Measurements from ENCODE around the gene NXPH3.
A peak's percentile ranks its signal among the peaks of the same experiment; 100 is the strongest.
"Not testable (repeated sequence)": the region's sequence is repeated elsewhere in the genome, so short reads cannot be mapped to it uniquely, and the experiment has no call there.

NXPH3 gene

GRCh38 chr17:49554694-49555494 lies 20.8 kb upstream of the NXPH3 start:
- no peak for DNase-seq (ENCODE audit: low read depth, low spot score)

DNA sequence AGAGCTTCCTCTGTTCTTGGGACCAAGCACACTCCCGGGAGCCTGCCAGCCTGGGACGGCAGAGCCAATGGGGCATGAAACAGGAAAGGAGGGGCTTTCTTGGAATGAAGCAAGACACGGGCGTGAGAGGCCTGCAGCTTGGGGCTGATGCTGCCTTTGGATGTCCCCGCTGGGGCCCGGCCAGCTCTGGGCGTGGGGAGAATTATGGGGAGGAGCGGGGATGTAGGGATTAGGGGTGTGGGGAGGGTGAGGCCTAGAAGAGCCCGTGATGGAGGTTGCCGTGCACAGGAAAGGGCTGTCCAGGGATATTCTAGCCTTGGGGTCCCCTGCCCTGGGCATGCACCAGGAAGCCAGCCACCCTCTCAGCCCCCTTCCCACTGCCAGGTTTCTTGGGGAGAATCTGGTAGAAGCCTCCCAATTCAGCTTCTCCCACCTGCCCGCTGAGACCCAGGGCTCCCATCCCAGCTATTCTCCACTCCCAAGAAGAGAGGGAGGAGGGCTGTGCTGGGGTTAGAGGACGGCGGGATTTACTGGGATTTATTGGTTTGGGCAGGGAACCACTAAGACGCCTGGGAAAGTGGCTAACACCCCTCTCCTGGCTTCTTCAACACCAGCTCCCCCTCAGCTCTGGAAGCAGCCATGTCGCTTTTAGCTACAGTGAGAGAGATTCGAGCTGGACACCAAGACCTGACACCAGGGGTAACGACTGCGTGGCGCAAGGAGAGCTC lies 20.0 kb upstream of the NXPH3 start:
- no peak for DNase-seq (ENCODE audit: low read depth, low spot score)

GRCh38 chr17:49556223-49556943 lies 19.3 kb upstream of the NXPH3 start:
- peak; percentile 75 for DNase-seq (ENCODE audit: low read depth, low spot score)

DNA sequence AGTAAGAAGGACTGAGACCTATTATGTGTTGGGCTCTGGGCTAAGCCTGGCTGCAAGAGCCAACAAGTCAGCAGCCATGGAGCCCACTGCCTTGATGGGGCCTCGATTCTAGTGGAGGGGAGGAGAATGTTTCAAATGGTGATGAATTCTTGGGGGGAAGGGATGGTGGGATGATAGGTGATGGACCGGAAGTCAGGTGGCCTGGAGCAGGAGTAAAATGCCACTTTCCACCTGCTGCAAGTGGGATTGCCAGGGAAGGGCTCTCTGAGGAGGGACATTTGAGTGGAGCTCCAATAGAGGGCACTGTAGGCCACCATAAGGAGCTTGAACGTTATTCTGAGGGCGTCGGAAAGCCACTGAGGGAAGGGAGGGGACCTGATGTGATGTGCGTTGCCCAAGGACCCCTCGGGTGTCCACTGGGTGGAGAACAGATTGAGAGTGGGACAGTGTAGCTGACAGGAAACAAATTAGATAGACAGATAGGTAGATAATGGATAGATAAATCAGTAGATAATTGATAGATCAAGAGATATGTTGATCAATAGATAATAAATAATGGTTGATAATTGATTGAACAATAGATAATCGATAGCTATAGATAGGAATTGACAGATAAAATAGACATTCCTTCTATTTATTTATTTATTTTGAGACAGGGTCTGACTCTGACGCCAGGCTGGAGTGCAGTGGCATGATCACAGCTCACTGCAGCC lies 18.2 kb upstream of the NXPH3 start:
- DNase-seq (ENCODE audit: low read depth, low spot score) = no peak

GRCh38 chr17:49564638-49565037 lies 11.0 kb upstream of the NXPH3 start:
- no peak for DNase-seq (ENCODE audit: low read depth, low spot score)

GRCh38 chr17:49565948-49566491 lies 9.7 kb upstream of the NXPH3 start:
- DNase-seq (ENCODE audit: low read depth, low spot score) = no peak

DNA sequence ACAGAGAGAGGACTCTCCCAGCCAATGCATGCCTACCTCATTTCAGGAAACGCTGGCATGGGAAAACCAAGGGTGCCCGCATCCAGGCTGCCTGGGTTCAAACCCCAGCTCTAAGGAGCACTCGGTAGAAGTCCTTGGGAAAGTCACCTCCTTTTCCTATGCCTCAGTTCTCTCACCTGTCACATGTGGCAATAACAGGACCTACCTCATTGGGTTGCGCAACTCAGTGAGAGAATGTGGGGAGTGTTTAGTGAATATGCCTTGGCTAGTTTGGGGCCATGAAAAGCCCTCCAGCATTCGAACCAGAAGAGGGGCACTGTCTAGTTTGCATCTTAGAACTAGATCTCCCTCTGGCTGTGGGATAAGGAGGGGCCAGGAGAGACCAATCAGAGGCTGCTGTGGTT lies 9.0 kb upstream of the NXPH3 start:
- DNase-seq (ENCODE audit: low read depth, low spot score) = no peak

DNA sequence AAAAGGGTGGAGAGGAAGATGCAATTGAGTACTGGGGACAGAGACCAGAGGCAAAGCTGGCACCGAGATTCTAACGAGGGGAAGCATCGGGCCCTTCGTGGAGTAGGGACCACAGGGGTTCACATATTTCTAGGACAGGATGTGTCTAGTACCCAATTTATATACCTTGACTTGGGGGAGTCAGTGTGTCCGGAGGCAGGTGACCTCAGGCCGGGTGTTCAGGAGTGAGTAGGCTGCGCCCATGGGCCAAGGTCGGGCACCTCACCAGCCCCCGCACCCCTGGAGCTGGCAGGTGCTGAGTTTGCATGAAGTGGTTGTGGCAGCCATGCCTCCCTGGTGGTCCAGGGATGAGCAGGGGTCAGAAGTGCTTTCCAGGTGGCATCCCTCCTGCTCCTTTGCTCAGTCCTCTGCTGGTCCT lies 8.6 kb upstream of the NXPH3 start:
- no peak for DNase-seq (ENCODE audit: low read depth, low spot score)

DNA sequence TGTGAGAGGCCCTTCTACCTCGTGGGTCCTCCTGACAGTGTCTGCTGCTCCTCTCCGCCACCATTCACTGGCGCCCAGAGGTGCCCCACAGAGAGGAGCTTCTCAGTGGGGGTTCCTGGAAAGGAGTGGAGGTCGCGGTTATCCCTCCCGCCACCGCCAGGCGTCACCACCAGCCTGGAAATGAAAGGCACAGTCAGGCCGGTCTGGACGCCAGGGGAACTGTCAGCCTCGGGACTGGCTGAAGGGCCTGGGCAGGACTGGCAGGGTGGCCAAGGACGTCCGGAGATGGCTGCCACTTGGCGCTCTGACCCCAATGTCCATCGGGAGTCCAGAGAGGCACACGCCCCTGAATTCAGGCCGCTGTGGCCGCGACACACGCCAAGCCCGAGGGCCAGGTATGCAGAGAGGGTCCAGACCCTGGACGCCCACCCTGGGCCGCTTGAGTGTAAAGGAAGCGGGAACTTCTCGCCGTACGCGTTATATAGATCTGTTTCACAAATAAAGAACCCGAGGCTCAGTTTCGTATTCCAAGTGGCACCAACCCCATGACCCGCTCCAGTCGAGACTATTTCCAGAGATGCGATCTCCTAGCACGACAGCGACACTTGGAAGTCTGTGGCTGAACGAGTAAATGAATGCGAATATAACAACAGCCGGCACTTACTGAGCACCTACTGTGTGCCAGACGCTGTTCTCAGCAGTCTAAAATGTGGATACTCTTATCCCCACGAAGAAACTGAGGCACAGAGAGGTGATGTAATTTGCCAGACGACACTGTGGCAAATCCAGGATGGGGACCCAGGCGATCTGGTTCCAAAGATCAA lies 7.6 kb upstream of the NXPH3 start:
- DNase-seq (ENCODE audit: low read depth, low spot score) = peak; percentile 74

DNA sequence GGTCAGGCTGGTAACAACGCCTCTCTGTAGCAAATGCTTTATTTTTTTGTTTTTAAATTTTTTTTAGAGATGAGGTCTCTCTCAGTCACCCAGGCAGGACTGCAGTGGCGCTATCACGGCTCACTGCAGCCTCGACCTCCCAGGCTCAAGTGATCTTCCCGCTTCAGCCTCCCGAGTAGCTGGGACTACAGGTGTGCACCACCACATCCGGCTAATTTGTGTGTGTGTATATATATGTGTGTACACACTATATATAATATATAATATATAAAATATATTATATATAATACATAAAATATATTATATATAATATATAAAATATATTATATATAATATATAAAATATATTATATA lies 7.0 kb upstream of the NXPH3 start:
- DNase-seq (ENCODE audit: low read depth, low spot score) = not testable (repeated sequence)

GRCh38 chr17:49570540-49571242 lies 5.0 kb upstream of the NXPH3 start:
- no peak for DNase-seq (ENCODE audit: low read depth, low spot score)

- DNase-seq (ENCODE audit: low read depth, low spot score) = no peak
Observed at GRCh38 chr17:49571283-49571682, 4.4 kb upstream of the NXPH3 start.

DNA sequence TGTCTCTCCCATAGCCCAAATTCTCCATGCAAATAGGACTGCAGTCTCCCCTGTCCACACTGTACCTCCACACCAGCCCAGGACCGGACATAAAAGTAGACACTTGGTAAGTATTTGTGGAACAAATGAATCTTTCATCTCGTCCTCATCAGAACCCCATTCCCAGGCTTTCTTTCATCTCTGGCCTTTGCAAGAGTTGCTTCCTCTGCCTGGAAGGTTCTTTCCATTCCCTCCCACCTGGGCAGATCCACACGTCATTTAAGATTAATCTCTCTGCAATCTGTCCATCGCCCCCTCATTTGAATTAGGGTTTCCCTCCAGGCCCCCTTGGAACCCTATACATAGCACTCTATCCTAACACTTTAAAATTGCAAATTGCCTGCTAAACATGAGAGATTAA lies 3.9 kb upstream of the NXPH3 start:
- DNase-seq (ENCODE audit: low read depth, low spot score) = no peak

DNA sequence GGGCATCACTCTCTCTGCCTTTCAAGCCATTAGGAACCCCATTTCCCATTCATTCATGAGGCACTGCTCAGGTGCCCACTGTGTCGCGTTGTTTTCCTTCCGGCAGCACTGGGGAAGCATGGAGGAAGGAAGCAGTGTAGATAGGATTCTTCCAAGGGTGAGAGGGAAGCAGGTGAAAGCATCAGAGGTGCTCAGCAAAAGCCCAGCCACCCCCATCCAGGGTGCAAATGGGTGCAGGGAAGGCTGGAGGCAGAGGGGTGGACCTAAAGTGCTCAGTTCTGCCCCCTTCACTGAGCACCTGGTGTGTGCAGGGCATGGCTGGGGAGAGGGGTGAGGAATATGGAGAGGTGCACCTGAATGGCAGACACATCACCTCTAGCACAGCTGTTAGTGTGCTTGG lies 3.4 kb upstream of the NXPH3 start:
- no peak for DNase-seq (ENCODE audit: low read depth, low spot score)

DNA sequence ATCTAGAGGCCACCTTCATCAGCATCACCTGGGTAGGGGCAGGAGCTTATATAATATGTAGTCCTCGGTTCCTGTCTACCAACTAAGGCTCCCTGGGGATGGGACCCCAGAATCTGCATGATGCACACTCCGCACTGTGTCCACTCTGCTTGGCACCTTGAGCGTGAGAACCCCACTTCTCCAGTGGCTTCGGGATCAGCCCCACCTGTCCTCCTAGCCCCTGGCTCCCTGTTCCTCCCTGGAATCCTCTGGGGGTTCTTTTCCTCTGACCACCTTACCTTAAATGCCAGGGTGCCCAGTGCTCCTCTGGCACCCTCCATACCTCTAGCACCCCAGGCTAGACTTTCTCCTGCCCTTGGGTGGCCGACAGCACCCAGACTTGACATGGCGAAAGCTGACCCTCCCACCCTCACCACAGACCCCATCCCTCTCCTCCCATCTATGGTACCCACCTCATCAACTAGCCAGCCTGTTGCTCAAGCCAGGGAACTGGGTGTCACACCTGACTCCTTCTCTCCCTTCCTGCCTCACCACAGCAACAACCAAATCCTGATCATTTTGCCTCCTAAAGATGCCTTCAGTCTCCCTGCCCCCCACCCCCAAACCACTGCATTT lies 2.8 kb upstream of the NXPH3 start:
- no peak for DNase-seq (ENCODE audit: low read depth, low spot score)

DNA sequence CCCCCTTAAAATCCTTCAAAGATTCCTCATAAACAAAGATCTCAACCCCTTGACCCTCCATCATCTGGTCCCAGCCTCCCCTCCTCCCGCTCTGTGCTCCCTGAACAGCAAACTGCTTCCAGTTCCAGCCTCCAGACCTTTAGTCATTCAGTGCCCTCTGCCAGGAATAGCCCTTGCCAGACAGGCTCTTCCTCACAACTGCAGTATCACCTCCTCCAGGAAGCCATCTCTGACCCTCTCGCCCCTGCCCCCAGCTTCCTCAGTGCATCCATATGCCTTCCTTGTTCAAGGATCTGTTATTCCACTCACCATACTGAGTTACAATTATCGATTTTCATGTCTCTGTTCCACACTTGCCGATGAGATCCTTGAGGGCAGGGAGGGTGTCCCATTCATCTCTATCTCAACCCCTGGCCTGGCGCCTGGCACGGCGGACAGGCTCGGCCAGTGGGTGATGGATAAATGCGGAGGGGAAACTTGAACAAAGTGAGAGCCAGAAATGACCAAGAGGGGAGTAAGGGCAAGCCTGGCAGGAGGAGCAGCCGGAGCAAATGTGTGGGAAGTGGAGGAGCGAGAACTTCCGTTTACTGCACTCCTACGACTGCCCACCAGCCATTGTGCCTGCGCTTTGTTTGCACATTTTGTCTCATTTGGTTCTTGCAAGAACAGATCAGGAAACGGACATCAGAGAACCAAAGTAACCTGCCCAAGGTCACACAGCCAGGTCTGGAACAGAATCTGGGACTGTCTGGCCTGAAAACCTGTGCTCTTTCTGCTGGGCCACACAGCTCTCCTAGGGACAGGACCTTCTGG lies 2.0 kb upstream of the NXPH3 start:
- no peak for DNase-seq (ENCODE audit: low read depth, low spot score)

- no peak for DNase-seq (ENCODE audit: low read depth, low spot score)
Observed at GRCh38 chr17:49574323-49574781, 1.3 kb upstream of the NXPH3 start.

DNA sequence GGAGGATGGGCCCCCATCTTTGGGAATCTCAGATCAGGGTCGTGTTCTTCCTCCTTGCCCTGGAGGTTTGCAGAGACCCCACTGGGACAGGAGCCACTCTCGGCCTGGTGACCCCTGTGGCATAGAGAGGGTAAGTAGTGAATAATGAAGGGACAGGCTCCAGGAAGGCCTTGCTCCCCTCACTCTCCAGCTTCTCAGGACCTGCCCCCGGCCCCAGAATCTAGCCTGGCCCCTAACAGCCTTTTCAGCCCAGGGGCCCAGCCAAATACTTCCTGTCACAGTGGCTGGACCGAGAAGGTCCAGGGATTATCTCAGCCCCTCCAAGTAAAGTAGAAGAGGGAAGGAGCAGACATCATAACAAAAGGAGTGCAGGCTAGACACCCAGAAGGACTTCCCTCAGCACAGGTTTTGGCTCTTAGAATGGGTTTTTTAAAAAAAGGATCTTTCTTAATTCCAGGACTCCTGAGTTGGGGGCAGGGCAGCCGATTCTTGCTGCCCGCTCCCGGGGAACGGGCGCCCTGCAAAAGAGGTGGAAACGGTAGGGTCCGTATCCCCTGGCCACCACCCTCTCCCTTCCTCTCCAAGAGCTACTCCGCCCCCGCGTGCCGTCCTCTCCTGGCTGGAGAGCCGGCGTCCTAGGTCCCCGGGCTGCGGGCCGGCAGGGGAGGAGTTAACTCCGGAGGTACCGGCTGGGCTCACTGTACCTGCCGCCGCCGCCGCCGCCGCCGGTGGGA lies 559 bp upstream of the NXPH3 start:
- no peak for DNase-seq (ENCODE audit: low read depth, low spot score)

Data from activated naive CD8-positive, alpha-beta T cell treated with anti-CD3 and anti-CD28 coated beads, Interleukin-2, amount 50 U/mL, for 16 hours (primary cell).